ENCODE results near the gene PKP3. TPM values are rescaled to one million over a fixed set of nuclear protein-coding genes. Genes with fewer than 3 reads are reported as not detected.

Gene PKP3
- total RNA-seq, 1 donor: 5.6 TPM

GRCh38 chr11:426851-427250 is 32.8 kb downstream of the PKP3 start:
- no peak for DNase-seq (ENCODE audit: low read depth)
- TF ChIP-seq CTCF (IDR thresholded peaks at IDR 0.05; ENCODE audit: insufficient read depth, low read length): no peak
- H3K4me3 ChIP-seq (ENCODE audit: low read depth, low read length): no peak overlapping the region

GRCh38 chr11:428295-428694 is 34.3 kb downstream of the PKP3 start:
- H3K4me3 ChIP-seq (ENCODE audit: low read depth, low read length): no peak overlapping the region
- no peak for TF ChIP-seq CTCF (IDR thresholded peaks at IDR 0.05; ENCODE audit: insufficient read depth, low read length)
- no peak for DNase-seq (ENCODE audit: low read depth)

GRCh38 chr11:429391-429790 is 35.4 kb downstream of the PKP3 start:
- TF ChIP-seq CTCF (IDR thresholded peaks at IDR 0.05; ENCODE audit: insufficient read depth, low read length): no peak
- H3K4me3 ChIP-seq (ENCODE audit: low read depth, low read length): no peak overlapping the region
- no peak for DNase-seq (ENCODE audit: low read depth)

GRCh38 chr11:429931-430456 is 36.0 kb downstream of the PKP3 start:
- no peak overlapping the region for H3K4me3 ChIP-seq (ENCODE audit: low read depth, low read length)
- no peak for TF ChIP-seq CTCF (IDR thresholded peaks at IDR 0.05; ENCODE audit: insufficient read depth, low read length)
- DNase-seq (ENCODE audit: low read depth): no peak

- no peak overlapping the region for H3K4me3 ChIP-seq (ENCODE audit: low read depth, low read length)
- TF ChIP-seq CTCF (IDR thresholded peaks at IDR 0.05; ENCODE audit: insufficient read depth, low read length): no peak
- DNase-seq (ENCODE audit: low read depth): no peak
These were observed 37.9 kb downstream of the PKP3 start for GRCh38 chr11:431921-432320.

- no peak for DNase-seq (ENCODE audit: low read depth)
- no peak for TF ChIP-seq CTCF (IDR thresholded peaks at IDR 0.05; ENCODE audit: insufficient read depth, low read length)
These were observed 38.6 kb downstream of the PKP3 start for GRCh38 chr11:432501-433100.

GRCh38 chr11:433111-433510 is 39.1 kb downstream of the PKP3 start:
- no peak for TF ChIP-seq CTCF (IDR thresholded peaks at IDR 0.05; ENCODE audit: insufficient read depth, low read length)
- DNase-seq (ENCODE audit: low read depth): no peak
- H3K4me3 ChIP-seq (ENCODE audit: low read depth, low read length): no peak overlapping the region

More at GRCh38 chr11:432501-433100, 38.6 kb downstream of the PKP3 start:
- H3K4me3 ChIP-seq (ENCODE audit: low read depth, low read length): no peak overlapping the region
